ENCODE data around the gene GPBP1.
"Not testable (repeated sequence)": the region's sequence is repeated elsewhere in the genome, so short reads cannot be mapped to it uniquely, and the experiment has no call there.

GPBP1 gene

GRCh38 chr5:57177479-57178156 is 3.8 kb downstream of the GPBP1 start:
- no peak for DNase-seq

- DNase-seq, result not testable (repeated sequence)
Observed at GRCh38 chr5:57178238-57178637, 4.4 kb downstream of the GPBP1 start.

GRCh38 chr5:57179262-57180200 is 5.7 kb downstream of the GPBP1 start:
- no peak for DNase-seq

- DNase-seq, result no peak
Observed at GRCh38 chr5:57181154-57181553, 7.3 kb downstream of the GPBP1 start.

- no peak for DNase-seq
Observed at GRCh38 chr5:57184322-57184721, 10.5 kb downstream of the GPBP1 start.

GRCh38 chr5:57185313-57185712 is 11.5 kb downstream of the GPBP1 start:
- no peak for DNase-seq

GRCh38 chr5:57186194-57186593 is 12.3 kb downstream of the GPBP1 start:
- no peak for DNase-seq

GRCh38 chr5:57187977-57188376 is 14.1 kb downstream of the GPBP1 start:
- DNase-seq, result not testable (repeated sequence)

- no peak for DNase-seq
Observed at GRCh38 chr5:57189515-57189914, 15.7 kb downstream of the GPBP1 start.

GRCh38 chr5:57190593-57190992 is 16.7 kb downstream of the GPBP1 start:
- no peak for DNase-seq

- no peak for DNase-seq
Observed at GRCh38 chr5:57191163-57191562, 17.3 kb downstream of the GPBP1 start.

GRCh38 chr5:57191986-57192385 is 18.1 kb downstream of the GPBP1 start:
- no peak for DNase-seq

GRCh38 chr5:57192832-57193231 is 19.0 kb downstream of the GPBP1 start:
- DNase-seq, result not testable (repeated sequence)

- DNase-seq, result no peak
Observed at GRCh38 chr5:57193757-57194413, 20.0 kb downstream of the GPBP1 start.

GRCh38 chr5:57194653-57195052 is 20.8 kb downstream of the GPBP1 start:
- DNase-seq, result no peak

GRCh38 chr5:57195060-57195459 is 21.2 kb downstream of the GPBP1 start:
- no peak for DNase-seq

- no peak for DNase-seq
Observed at GRCh38 chr5:57199866-57200265, 26.0 kb downstream of the GPBP1 start.

- no peak for DNase-seq
Observed at GRCh38 chr5:57202811-57203210, 29.0 kb downstream of the GPBP1 start.

- no peak for DNase-seq
Observed at GRCh38 chr5:57207007-57207653, 33.3 kb downstream of the GPBP1 start.

GRCh38 chr5:57207681-57208080 is 33.8 kb downstream of the GPBP1 start:
- no peak for DNase-seq

- no peak for DNase-seq
Observed at GRCh38 chr5:57209316-57210040, 35.6 kb downstream of the GPBP1 start.

GRCh38 chr5:57210633-57211032 is 36.8 kb downstream of the GPBP1 start:
- no peak for DNase-seq

Measured in eye (tissue), 1 donor.